HepG2 (cell line): ENCODE measurements around the gene BEAN1. TPM values are rescaled to one million over a fixed set of nuclear protein-coding genes. Genes with fewer than 3 reads are reported as not detected.

Experiments used
- ARID5B ChIP-seq: IDR thresholded peaks from 2 replicates; pipeline ENCODE4 v1.4.0; 2020; ENCODE audit warnings: mild to moderate bottlenecking, missing genetic modification reagents
- PRMT3 ChIP-seq: sonication (generic); formaldehyde crosslinking; IDR thresholded peaks from 2 replicates; pipeline ENCODE4 v1.8.1; 2022; ENCODE audit warnings: low read depth, mild to moderate bottlenecking, moderate library complexity, missing genetic modification reagents, borderline replicate concordance
- ZBTB40 ChIP-seq, 2 experiments: fragments of 450-650 bp in 1 of 2; sonication (generic) in 1 of 2; formaldehyde crosslinking in 1 of 2; IDR thresholded peaks; 2 replicates each; pipeline versions ENCODE4 v1.6.1 to v1.8.0; 2016 to 2022; ENCODE audit warnings: antibody characterized with exemption in 1 of 2, mild to moderate bottlenecking in 1 of 2, missing genetic modification reagents in 1 of 2
- ZNF816 ChIP-seq: sonication (generic); formaldehyde crosslinking; IDR thresholded peaks from 2 replicates; pipeline ENCODE4 v1.8.0; 2022; ENCODE audit warnings: missing genetic modification reagents, mild to moderate bottlenecking, borderline replicate concordance
- polyA plus RNA-seq, 8 experiments: library from polyadenylated mRNA; depleted of rRNA in 3 of 8; stranded (reverse) in 7 of 8; unstranded in 1 of 8; fragments of >200 nt; fragmentation: Illumina TruSeq in 4 of 8; extraction: Trizol in 4 of 8; gene quantifications; 2 replicates each; pipeline versions ENCODE4 v1.2.1 to v1.2.3, GENCODE V29; 2011 to 2016; ENCODE audit warnings: low read depth in 4 of 8, missing spikeins in 1 of 8, mixed read lengths in 1 of 8; ENCODE audit not compliant: insufficient read depth in 1 of 8
- total RNA-seq, 5 experiments: library from RNA; depleted of rRNA; stranded (reverse); fragments of >200 nt; fragmentation: Illumina TruSeq; extraction: Trizol; gene quantifications; 2 replicates each; pipeline ENCODE4 v1.2.3, GENCODE V29; 2016; ENCODE audit warnings: low read depth in 1 of 5
- TF ChIP-seq, protein P1 (sequence below), 2 experiments: IDR thresholded peaks; 2 replicates each; pipeline ENCODE4 v1.6.1; 2011 to 2012; ENCODE audit warnings: low read length in 2 of 2, borderline replicate concordance in 1 of 2, low read depth in 1 of 2, mild to moderate bottlenecking in 1 of 2, moderate library complexity in 1 of 2
- TF ChIP-seq, protein P2 (sequence below): IDR thresholded peaks from 2 replicates; pipeline ENCODE4 v1.6.1; 2016; ENCODE audit warnings: mild to moderate bottlenecking

The BEAN1 gene
- total and polyA plus RNA-seq, 2 of the 13 experiments (the other 11 are each of a cell fraction or from before 2014, with no cell fraction given), result 0.53 to 1.4 TPM

DNA sequence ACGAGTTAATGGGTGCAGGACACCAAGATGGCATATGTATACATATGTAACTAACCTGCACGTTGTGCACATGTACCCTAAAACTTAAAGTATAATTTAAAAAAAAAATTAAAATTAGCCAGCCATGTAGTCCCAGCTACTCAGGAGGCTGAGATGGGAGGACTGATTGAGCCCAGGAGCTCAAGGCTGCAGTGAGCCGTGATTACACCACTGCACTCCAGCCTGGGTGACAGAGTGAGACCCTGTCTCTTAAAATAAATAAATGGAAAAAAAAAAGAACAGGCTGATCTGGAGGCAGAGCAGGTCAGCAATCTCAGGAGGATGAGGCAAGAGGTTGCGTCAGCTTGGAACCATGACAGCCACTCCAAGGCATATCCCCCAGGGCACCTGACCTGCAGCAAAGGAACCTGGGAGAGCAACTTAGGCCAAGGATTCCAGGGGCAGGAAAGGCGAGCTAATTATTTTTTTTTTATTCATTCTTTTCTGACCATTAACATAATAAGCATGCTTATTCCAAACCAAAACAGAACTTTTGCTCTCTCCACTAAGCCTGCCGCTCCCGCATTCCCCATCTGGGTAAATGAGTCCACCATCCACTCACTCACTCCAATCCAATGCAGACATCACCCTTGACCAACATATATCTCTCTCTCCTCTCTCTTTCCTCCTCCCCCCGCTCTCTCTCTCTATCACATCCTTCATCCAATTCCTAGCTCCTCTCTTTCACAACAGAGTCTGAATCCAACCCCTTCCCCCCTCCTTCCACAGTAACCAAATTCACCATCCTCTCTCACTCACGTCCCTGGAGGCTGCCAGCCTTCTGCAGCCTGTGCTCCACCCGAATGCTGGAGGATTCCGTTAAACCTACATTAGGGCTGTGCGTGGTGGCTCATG lies 75.2 kb downstream of the BEAN1 start (continued):
- TF ChIP-seq, protein P1, sequence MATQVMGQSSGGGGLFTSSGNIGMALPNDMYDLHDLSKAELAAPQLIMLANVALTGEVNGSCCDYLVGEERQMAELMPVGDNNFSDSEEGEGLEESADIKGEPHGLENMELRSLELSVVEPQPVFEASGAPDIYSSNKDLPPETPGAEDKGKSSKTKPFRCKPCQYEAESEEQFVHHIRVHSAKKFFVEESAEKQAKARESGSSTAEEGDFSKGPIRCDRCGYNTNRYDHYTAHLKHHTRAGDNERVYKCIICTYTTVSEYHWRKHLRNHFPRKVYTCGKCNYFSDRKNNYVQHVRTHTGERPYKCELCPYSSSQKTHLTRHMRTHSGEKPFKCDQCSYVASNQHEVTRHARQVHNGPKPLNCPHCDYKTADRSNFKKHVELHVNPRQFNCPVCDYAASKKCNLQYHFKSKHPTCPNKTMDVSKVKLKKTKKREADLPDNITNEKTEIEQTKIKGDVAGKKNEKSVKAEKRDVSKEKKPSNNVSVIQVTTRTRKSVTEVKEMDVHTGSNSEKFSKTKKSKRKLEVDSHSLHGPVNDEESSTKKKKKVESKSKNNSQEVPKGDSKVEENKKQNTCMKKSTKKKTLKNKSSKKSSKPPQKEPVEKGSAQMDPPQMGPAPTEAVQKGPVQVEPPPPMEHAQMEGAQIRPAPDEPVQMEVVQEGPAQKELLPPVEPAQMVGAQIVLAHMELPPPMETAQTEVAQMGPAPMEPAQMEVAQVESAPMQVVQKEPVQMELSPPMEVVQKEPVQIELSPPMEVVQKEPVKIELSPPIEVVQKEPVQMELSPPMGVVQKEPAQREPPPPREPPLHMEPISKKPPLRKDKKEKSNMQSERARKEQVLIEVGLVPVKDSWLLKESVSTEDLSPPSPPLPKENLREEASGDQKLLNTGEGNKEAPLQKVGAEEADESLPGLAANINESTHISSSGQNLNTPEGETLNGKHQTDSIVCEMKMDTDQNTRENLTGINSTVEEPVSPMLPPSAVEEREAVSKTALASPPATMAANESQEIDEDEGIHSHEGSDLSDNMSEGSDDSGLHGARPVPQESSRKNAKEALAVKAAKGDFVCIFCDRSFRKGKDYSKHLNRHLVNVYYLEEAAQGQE (IDR thresholded peaks at IDR 0.05; ENCODE audit: borderline replicate concordance in 1 of 2, low read depth in 1 of 2, low read length in 2 of 2), result no peak
- TF ChIP-seq ARID5B (CRISPR knock-in tag) (peak; percentile 63), ZBTB40 (IDR thresholded peaks at IDR 0.05) (no peak), ZBTB40 (CRISPR knock-in tag; IDR thresholded peaks at IDR 0.05) (no peak), ZNF816 (no peak), PRMT3 (CRISPR knock-in tag) (no peak)
- TF ChIP-seq, protein P2, sequence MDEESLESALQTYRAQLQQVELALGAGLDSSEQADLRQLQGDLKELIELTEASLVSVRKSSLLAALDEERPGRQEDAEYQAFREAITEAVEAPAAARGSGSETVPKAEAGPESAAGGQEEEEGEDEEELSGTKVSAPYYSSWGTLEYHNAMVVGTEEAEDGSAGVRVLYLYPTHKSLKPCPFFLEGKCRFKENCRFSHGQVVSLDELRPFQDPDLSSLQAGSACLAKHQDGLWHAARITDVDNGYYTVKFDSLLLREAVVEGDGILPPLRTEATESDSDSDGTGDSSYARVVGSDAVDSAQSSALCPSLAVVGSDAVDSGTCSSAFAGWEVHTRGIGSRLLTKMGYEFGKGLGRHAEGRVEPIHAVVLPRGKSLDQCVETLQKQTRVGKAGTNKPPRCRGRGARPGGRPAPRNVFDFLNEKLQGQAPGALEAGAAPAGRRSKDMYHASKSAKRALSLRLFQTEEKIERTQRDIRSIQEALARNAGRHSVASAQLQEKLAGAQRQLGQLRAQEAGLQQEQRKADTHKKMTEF (CRISPR knock-in tag), result 0 out of 2 replicates have a peak, but pooled peaks have one; percentile 37
